HG02981 (cell line): ENCODE data around the gene FCGR3A.
"Not testable (repeated sequence)": the region's sequence is repeated elsewhere in the genome, so short reads cannot be mapped to it uniquely, and the experiment has no call there.

Experiments
- ATAC-seq: cut with Tn5 transposase; IDR thresholded peaks from one replicate; pipeline ENCODE4 v1.9.1; 2021; ENCODE audit warnings: mild to moderate bottlenecking, moderate library complexity; ENCODE audit not compliant: unreplicated experiment

Gene FCGR3A

DNA sequence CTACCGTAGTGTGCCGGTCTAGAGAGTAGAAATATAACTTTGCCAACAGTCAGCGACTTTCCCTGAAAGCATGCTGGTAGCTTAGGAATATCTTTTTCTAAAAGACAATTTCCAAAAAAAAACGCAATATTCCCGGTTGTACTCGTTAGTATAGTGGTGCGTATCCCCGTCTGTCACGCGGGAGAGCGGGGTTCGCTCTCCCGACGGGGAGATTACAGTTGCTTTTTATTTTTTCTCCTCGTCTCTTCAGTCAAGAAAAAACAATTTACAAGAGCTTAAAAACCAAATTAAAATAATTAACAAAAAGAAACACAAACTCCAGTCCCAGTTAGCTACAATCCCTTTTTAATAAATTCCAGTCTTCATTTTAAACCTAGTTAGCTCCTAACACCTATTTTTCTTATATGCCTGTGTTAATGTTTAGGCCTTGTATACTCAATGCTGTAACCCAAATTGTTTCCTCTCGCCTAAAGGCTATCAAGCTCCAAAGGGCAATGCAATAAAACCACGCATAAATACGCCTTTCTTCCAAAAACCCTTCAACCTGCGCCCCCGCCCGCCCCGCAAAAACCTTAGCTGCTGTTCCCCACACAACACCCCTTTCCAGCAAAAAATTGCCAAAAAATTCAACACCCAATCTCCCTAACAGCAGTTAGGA lies 17.5 kb downstream of the FCGR3A start:
- ATAC-seq, result no peak

DNA sequence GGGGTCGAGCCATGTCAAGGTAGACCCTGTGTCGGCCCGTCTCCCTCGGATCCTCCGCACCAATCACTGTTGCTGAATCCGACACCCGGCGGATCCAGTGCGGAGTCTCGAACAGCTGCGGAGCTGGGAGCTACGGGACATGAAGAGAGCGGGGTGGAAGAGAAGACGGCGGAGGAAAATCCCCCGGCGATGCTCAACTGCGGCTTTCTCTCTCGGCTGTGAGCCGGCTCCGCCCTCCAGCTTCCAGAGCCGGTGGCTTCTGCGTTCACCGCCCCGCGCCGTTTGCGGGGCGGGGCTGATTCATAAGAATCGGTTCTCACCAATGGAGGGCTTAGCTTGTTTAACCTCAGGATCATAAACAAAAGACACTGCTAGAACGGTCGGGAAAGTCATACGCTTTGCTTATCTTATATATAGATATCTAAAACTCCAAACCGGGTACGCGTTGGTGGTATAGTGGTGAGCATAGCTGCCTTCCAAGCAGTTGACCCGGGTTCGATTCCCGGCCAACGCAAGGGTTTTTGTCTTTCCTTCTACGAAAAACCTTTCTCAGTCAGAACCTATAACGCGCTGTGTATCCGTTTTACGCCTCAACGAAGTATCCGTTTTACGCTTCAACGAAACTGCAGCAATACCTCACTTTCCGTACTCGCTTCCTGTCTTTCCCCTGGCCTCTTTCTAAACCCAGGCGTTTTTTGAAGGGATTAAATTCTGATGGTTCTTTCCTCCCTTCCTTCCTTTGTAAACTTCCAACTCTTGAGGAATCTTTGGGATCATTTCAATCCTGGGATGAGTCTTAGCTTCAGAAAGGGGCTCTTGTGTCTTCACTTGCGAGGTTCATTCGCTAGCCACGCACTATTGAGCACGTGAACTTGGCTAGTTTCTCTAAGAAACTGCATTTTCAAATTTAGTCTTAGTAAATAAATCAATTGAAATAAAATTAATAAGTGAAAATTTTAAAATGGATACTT lies 18.7 kb downstream of the FCGR3A start:
- ATAC-seq, result peak; percentile 56

DNA sequence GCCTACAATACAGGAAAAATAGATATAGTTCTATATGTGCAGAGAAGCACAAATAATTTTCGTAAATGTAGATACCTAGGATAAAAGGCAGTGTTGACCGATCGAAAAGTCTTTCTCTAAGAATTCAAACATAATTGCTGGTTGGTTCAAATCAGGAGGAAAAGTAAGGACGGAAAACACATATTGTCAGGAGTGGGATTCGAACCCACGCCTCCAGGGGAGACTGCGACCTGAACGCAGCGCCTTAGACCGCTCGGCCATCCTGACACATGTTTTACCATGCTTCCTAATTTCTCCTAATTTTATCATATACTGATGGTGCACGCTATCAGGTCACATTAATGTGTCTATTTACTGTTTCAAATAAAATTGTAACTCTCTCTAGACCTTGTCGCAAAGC lies 19.5 kb downstream of the FCGR3A start:
- ATAC-seq, result peak; percentile 41

DNA sequence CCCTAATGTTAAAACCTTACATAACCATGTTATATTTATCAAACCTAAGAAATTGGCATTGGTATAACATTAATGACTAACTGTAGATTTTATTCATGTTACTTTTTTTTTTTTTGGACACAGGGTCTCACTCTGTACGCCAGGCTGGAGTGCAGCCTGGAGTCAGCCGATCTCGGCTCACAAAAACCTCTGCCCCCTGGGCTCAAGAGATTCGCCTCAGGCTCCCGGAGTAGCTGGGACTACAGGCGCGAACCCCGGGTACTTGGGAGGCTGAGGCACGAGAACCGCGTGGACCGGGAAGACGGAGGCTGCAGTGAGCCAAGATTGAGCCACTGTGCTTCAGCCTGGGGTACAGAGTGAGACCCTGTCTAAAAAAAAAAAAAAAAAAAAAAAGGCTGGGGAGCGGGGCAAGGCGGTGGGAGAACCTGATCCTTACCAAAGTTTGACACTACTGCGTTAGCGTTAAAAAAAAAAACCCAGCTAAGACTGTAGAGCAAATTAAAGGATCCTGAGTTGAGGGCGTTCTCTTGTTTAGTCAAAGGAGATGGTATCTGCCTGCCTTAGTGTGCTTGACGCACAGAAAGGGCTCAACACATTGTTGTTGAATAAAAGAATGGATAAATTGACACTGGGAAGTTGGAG lies 20.0 kb downstream of the FCGR3A start:
- ATAC-seq, result not testable (repeated sequence)

DNA sequence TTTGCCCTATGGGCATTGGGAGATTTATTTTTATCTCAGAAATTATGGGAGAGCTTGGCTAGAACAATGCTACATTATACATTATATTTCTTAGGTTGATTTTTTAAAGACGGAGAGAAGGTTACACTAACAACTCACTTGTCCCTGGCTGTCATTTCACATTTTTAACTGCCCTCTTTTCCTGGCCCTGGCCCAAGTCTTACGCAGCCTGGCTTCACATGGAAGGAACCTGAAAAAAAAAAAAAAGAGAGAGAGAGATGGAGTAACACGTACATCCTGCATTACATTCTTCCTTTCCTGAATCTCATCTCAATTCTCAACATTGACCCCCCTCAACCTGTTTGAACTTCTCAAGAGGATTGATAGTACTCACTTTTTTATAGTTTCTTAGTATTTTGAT lies 21.1 kb downstream of the FCGR3A start:
- ATAC-seq, result not testable (repeated sequence)

DNA sequence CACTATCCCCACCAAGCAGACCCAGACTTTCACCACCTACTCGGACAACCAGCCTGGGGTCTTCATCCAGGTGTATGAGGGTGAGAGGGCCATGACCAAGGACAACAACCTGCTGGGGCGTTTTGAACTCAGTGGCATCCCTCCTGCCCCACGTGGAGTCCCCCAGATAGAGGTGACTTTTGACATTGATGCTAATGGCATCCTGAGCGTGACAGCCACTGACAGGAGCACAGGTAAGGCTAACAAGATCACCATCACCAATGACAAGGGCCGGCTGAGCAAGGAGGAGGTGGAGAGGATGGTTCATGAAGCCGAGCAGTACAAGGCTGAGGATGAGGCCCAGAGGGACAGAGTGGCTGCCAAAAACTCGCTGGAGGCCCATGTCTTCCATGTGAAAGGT lies 23.7 kb downstream of the FCGR3A start:
- ATAC-seq, result not testable (repeated sequence)

DNA sequence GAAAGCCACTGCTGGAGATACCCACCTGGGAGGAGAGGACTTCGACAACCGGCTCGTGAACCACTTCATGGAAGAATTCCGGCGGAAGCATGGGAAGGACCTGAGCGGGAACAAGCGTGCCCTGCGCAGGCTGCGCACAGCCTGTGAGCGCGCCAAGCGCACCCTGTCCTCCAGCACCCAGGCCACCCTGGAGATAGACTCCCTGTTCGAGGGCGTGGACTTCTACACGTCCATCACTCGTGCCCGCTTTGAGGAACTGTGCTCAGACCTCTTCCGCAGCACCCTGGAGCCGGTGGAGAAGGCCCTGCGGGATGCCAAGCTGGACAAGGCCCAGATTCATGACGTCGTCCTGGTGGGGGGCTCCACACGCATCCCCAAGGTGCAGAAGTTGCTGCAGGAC lies 24.3 kb downstream of the FCGR3A start:
- not testable (repeated sequence) for ATAC-seq

DNA sequence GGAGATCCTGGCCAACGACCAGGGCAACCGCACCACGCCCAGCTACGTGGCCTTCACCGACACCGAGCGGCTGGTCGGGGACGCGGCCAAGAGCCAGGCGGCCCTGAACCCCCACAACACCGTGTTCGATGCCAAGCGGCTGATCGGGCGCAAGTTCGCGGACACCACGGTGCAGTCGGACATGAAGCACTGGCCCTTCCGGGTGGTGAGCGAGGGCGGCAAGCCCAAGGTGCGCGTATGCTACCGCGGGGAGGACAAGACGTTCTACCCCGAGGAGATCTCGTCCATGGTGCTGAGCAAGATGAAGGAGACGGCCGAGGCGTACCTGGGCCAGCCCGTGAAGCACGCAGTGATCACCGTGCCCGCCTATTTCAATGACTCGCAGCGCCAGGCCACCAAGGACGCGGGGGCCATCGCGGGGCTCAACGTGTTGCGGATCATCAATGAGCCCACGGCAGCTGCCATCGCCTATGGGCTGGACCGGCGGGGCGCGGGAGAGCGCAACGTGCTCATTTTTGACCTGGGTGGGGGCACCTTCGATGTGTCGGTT lies 24.8 kb downstream of the FCGR3A start:
- not testable (repeated sequence) for ATAC-seq

DNA sequence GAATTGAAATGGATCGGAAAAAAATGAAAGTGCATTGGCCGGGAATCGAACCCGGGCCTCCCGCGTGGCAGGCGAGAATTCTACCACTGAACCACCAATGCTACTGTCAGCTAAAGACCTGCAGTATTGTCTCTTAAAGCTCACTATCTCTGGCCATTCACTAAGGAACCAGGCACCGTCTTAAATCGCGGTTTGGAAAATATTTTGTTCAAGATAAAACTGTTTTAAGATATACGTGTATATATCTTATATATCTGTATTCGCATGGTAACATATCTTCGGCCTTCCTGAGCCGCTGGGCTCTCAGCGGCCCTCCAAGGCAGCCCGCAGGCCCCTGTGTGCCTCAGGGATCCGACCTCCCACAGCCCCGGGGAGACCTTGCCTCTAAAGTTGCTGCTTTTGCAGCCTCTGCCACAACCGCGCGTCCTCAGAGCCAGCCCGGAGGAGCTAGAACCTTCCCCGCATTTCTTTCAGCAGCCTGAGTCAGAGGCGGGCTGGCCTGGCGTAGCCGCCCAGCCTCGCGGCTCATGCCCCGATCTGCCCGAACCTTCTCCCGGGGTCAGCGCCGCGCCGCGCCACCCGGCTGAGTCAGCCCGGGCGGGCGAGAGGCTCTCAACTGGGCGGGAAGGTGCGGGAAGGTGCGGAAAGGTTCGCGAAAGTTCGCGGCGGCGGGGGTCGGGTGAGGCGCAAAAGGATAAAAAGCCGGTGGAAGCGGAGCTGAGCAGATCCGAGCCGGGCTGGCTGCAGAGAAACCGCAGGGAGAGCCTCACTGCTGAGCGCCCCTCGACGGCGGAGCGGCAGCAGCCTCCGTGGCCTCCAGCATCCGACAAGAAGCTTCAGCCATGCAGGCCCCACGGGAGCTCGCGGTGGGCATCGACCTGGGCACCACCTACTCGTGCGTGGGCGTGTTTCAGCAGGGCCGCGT lies 25.5 kb downstream of the FCGR3A start, which contains the start of gene HSPA6:
Gene HSPA6 (plus strand): TSS at position 724 of the 925 bp plus-strand sequence. CDS start 119 bp downstream, at position 843.
- ATAC-seq, result peak; percentile 64

DNA sequence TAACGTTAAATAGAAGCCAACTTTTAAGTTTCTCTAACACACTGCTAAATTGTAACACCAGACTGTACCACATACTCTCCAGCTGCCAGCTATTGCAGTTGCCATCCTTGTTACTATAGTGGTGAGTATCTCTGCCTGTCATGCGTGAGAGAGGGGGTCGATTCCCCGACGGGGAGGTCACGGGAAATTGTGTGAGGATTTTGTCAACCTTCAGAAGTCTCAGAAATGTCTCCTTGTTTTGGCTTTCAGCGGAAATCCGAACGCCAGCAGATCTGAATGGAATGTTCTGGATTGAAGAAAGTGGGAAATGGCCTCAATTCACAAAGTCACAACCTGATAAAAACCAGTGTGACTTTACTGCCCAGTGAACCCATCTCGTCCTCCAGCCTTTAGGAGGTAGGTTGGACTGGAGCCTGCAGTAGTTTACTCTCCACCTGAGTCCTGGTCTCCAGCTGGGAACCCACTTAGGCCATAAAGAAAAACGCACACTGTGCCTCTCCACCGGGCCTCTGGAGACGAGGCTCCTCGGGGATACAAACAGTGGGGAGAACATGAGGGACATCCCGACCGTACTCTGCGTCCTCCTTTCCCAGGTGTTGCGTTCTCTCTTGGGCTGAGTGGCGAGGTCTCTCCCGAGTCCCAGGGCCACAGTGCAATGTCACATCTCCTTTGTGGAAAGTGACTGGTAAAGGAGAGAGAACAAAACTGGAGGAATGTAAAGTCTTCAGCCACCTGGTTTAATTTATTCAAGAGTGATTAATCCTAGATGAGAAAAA lies 26.4 kb downstream of the FCGR3A start:
- peak; percentile 11 for ATAC-seq

DNA sequence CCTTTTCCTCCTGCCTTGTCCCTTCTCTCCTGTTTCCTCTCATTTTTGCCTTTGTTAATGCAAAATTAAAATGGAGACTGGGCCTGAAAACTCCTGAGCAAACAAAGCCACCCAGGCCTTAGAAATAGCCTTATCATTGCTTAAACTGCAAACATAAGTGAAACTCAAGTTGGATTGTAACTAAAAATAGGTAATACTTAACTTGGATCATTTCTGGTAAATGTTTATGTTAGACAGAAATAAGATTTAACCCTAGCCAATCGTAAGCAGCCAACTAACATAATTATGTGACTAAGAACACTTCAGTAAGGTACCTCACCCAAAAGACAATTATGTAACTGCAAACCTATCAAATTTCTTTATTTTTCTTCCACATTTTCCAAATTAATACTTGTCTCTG lies 35.7 kb downstream of the FCGR3A start:
- ATAC-seq, result not testable (repeated sequence)

DNA sequence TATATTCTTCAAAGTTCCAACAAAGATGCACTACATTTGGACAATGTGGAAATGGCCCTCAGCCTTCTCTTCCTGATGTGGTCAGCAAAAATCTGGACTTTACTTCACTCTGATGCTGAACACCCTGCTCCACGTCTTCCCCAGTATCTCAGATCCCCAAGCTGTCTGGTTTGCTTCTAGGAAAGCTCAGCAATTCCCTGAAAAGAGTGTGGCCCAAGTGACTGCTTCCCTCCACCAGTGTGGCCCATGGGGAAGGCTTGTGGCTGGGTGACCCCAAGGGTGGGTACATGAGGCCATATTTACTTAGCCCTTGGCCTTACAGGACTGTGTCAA lies 36.2 kb downstream of the FCGR3A start:
- not testable (repeated sequence) for ATAC-seq

DNA sequence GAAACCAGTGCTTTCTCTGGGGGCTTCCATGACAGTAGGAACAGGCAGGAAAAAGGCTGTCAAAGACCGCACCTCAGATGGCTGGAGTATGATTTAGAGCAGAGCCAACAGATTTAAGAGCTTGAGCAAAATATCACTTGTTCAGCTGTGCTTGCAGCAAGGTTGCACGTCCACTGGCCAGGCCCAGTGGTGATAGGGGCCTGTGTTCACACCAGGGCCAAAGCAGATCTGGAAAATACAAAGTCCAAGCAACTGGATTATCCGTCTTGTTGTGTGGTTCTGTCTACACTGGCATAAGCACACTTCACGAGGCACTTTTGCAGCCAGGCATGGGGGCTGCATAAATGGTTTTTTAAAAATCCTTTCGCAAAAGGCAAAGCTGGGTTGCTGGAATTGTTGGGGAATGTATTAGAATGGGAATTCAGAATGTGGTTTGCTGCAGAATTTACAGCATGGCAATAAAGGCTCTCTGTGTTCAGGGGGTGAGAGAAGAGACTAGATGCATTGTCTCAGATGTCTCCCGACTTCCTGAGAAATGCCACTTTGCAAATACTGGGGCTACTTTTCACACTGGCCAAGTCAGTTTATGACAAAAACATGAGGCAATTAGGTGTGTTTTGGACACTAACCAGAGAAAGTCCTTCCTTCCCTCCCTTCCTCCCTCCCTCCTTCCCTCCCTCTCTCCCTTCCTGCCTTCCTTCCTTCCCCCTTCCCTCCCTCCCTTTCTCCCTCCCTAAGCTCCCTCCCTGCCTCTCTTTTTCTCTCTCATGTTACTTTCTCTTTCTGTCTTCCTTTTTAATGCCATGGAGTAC lies 36.8 kb downstream of the FCGR3A start:
- not testable (repeated sequence) for ATAC-seq

DNA sequence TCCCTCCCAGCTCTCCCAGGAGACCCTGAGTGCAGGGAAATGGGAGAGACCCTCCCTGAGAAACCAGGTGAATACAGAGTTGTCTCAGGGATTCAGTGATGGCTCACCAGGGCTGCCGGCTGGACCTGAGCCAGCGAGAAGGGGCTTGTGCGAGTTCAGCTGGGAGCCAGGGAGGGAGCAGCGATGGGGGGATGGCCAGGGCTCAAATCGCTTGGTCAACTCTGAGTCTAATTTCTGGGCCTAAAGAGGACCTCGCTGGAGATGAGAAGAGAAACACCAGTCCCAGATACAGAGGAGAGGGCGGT lies 37.9 kb downstream of the FCGR3A start:
- no peak for ATAC-seq

DNA sequence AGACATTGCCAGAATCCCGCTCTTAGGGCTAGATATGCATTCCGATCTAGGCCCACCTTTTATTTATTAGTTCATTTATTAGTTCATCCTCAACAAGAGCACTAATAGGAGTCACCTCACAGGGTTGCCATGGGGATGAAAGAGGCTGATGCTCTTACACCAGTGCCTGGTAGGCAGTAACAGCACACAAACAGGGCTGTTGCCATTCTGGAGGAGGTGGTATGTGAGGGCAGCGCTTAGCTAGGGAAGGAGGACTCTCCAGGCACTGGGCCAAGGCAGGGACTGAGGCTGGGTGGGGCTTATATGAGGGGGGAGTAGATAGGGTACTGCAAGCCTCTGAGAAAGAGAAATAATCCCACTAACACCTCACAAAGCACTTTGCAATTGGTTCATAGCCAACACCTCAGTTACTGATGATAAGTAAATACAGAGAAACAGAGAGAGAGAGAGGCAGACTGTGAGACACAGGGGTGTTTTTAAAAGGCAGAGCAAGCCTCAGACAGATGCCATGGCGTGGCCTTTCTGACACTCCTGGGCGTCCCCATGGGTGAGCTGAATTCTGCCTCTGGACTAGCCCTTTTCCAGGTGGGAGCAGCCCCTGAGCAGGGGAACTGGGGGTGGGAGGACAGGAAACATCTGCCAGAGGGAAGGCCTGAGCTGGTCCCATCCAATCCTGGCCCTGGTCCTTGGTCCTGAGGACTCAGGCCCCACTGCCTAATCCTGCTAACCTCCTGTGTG lies 38.4 kb downstream of the FCGR3A start:
- no peak for ATAC-seq

DNA sequence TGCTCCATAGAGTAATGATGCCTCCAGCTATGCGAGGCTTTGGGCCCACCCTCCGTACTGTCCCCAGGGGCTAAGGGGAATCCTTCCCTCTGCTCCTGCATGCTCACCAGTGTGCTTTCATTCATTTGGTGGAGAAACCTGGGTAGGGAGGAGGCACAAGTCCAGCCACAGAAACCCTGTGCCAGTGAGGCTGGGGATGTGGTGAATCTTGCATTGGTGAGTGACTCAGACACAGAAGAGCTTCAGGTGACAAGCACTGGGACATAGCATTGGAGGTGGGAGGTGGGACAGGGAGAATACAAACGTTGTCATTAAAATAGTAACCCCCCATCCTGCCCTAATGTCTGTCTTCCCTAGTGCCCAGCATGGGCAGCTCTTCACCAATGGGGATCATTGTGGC lies 39.1 kb downstream of the FCGR3A start:
- no peak for ATAC-seq

DNA sequence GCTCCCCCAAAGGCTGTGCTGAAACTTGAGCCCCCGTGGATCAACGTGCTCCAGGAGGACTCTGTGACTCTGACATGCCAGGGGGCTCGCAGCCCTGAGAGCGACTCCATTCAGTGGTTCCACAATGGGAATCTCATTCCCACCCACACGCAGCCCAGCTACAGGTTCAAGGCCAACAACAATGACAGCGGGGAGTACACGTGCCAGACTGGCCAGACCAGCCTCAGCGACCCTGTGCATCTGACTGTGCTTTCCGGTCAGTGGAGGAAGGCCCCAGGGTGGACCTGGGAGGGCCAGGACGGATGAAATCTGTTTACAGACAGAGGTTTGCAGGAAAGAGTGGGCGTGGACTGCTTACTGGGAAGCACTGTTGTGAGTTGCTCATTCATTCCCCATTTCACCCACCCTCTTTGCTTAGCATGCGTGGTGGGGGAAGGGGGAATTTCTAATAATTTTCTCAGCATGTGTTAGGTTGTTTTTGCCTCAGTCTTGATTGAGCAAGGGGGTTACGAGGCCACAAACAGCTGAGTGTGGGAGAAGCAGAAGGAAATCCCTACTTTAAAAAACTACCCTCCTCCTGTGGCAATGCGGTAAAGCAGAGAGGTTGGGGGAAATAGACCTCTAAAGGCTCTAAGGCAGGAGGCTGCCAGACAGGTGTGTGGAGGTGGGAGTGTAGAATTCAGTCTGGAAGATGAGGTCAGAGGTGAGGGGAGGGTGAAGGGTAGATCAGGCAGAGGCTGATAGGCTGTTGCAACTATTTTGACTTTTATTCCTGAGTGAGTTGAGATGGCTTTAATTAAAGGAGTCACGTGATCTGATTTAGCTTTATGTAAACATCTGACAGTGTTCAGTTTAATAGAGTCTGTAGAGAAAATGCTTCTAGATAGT lies 43.0 kb downstream of the FCGR3A start:
- no peak for ATAC-seq
